GM12891 (cell line): ENCODE data around the gene LRRC4B.
"Not testable (repeated sequence)": the region's sequence is repeated elsewhere in the genome, so short reads cannot be mapped to it uniquely, and the experiment has no call there.

Source experiments
- DNase-seq: peaks from one replicate; pipeline ENCODE4 v3.0.0; 2011; ENCODE audit warnings: low spot score; ENCODE audit not compliant: insufficient read length
- FAIRE-seq: peaks from 2 replicates; lab custom pipeline; 2011; peaks lifted over from hg19 to GRCh38; lab: Jason Lieb, UNC
- PAX5 ChIP-seq: IDR thresholded peaks from 2 replicates; pipeline ENCODE4 v1.6.1; 2011; ENCODE audit warnings: low read length, moderate library complexity, mild to moderate bottlenecking; ENCODE audit not compliant: insufficient read depth, severe bottlenecking
- POLR2A ChIP-seq: IDR thresholded peaks from 2 replicates; pipeline ENCODE4 v1.6.1; 2011; ENCODE audit warnings: low read depth, low read length, control low read depth
- POLR2AphosphoS5 ChIP-seq: IDR thresholded peaks from 2 replicates; pipeline ENCODE4 v1.6.1; 2011; ENCODE audit warnings: low read depth, low read length, control low read depth
- POU2F2 ChIP-seq: IDR thresholded peaks from 2 replicates; pipeline ENCODE4 v1.6.1; 2011; ENCODE audit warnings: low read depth, mild to moderate bottlenecking, control low read depth, low read length, moderate library complexity
- SPI1 ChIP-seq: IDR thresholded peaks from 2 replicates; pipeline ENCODE4 v1.6.1; 2011; ENCODE audit warnings: low read depth, low read length, control low read depth
- TAF1 ChIP-seq: IDR thresholded peaks from 2 replicates; pipeline ENCODE4 v1.6.1; 2011; ENCODE audit warnings: low read depth, low read length, control low read depth

Gene LRRC4B

DNA sequence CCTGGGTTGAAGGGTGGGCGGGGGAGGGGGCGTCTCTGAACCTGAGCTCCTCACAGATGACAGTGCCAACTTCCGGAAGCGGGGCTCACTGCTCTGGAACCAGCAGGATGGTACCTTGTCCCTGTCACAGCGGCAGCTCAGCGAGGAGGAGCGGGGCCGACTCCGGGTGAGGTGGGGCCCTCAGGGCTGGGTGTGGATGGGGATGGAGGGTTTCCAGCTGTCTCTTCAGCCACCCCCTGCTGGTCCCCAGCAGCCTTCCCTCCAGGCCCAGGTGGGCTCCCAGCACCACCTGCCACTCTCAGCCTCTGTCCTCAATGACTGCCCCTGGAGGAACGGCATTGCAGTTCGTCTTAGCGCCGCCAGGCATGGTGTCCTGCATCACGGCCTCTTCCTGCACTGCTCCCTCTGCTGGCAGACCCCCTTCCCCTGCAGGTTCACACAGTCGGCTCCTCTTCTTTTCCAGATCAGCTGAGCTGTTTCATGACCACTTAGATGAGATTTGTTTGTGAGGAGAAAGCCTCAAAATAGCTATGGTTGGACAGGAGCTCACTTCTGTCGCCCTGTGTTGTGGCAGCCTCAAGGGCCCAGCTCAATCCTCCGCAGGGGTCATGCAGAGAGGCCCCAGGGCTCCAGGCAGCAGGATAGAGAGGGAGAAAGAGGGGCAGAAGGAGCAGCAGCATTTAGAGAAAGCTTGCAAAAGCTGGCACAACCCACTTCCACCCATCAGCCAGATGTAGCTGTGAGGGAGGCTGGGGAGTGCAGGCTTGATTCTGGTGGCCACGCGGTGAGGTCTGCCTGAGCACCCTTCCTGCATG lies 89.1 kb downstream of the LRRC4B start:
- FAIRE-seq (no peak), DNase-seq (no peak)
- TF ChIP-seq TAF1 (no peak), POLR2AphosphoS5 (no peak), POU2F2 (no peak), SPI1 (no peak), POLR2A (no peak), PAX5 (no peak)

DNA sequence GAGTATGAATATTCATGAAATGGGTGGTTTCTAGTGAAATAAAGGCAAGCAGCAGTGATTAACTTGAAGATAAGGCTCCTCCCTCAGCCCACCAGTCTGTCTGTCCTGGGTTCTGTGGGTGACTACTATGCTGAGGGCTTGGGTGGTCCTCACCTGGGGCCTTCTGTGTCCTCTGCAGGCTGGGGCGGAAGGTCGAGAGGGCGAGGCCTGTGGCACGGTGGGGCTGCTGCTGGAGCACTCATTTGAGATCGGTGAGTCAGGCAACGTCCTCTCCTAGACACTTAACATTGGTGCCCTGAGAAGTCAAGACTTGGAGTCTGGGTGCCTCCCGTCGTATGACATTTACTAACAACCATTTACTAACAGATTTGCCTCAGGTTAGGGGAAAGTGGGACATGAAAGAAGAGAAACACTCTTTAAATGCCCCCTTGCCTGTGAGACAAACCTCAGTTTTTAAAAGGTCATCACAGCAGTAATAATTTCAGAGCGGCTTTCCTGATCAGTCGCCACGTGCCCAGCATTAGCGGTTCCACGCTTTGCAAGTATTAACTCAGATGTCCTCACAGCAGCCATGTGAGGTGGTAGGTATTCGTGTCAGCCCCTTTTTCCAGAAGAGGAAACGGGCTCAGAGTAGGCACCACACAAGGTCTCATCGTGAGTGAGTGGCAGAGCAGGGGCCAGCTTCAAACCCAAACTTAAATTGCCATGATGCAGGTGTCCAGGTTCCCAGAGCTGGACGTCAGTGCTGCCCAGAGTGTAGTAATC lies 90.3 kb downstream of the LRRC4B start:
- TF ChIP-seq POU2F2 = no peak
- no peak for TF ChIP-seq POLR2A
- no peak for TF ChIP-seq TAF1
- no peak for TF ChIP-seq SPI1
- TF ChIP-seq POLR2AphosphoS5 = no peak
- TF ChIP-seq PAX5 = no peak
- DNase-seq (no peak), FAIRE-seq (no peak)

GRCh38 chr19:50476907-50477238 lies 91.4 kb downstream of the LRRC4B start:
- TF ChIP-seq POU2F2 (no peak), TAF1 (no peak), SPI1 (no peak), POLR2AphosphoS5 (no peak), PAX5 (no peak), POLR2A (no peak)
- FAIRE-seq (no peak), DNase-seq (no peak)

GRCh38 chr19:50476224-50476906 lies 91.9 kb downstream of the LRRC4B start, which contains the start of the genes EMC10 and GARIN5A:
TSS of gene EMC10 (plus strand) at chr19:50476507. CDS start at chr19:50476545, 38 bp downstream.
TSS of gene GARIN5A (minus strand) at chr19:50476848. CDS start at chr19:50476388, 460 bp downstream.
- FAIRE-seq = peak; percentile 91
- TF ChIP-seq SPI1 = 0 out of 2 replicates have a peak, but pooled peaks have one; percentile 20
- TF ChIP-seq POLR2A = peak; percentile 97
- peak; percentile 81 for TF ChIP-seq POU2F2
- no peak for TF ChIP-seq PAX5
- peak; percentile 98 for TF ChIP-seq POLR2AphosphoS5
- peak; percentile 92 for TF ChIP-seq TAF1
- DNase-seq = peak; percentile 100

DNA sequence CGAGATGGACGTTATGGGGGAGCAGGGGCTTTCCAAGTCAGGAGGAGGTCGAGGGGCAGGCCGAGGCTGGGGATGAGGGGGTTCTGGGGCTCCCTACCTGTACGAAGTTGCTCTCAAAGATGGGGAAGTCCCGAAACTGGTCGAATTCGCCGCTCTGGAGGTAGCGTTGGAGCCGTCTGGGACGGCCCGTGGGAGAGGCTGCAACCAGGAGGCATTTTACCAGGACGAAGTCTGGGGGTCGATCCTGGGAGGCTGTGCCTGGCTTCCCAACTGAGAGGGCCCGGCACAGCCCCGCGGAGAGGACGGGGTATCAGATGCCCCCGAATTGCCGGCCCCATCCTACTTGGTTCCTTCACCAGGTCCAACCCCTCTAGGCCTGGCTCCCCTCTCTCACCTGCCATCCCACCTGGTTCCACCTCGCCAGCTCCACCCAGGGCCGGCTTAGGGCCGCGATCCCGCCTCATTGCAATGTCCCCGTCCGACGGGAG lies 92.5 kb downstream of the LRRC4B start:
- TF ChIP-seq POU2F2 = no peak
- FAIRE-seq (no peak), DNase-seq (no peak)

- FAIRE-seq (no peak), DNase-seq (no peak)
- TF ChIP-seq POLR2AphosphoS5 = no peak
Observed at GRCh38 chr19:50475101-50475568, 93.1 kb downstream of the LRRC4B start.

GRCh38 chr19:50473336-50473735 lies 94.9 kb downstream of the LRRC4B start:
- not testable (repeated sequence) for DNase-seq, FAIRE-seq

- DNase-seq = no peak
- FAIRE-seq = no peak
- TF ChIP-seq TAF1 = no peak
- TF ChIP-seq POU2F2 = no peak
- TF ChIP-seq PAX5 = no peak
- no peak for TF ChIP-seq POLR2A
- no peak for TF ChIP-seq SPI1
- TF ChIP-seq POLR2AphosphoS5 = no peak
Observed at GRCh38 chr19:50468818-50469217, 99.4 kb downstream of the LRRC4B start.

- no peak for DNase-seq
- no peak for TF ChIP-seq PAX5
- no peak for FAIRE-seq
Observed at GRCh38 chr19:50467566-50467965, 100.7 kb downstream of the LRRC4B start.
